ENCODE measurements around the gene KHDRBS1.

KHDRBS1 gene

DNA sequence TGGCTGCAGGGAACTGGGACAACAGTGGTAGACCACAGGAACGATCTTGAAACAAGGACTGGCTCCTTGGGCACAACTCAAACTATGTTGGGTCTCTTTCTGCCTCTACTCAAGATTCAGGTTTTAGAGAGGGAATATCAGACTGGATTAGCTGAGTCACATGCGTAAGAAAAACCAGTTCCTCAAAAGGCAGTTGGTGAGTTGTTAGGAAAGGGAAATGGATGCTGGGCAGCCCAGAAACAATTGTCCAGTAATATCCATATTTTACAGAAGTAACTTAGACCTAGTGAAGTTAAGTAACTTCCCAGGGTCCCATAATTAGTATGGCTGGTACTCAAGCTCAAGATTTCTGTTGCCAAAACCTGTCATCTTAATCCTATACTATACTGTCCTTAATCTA lies 32.1 kb downstream of the KHDRBS1 start:
- no peaks in the 10 kb centered on the region for H3K27me3 ChIP-seq (ENCODE audit: insufficient read depth, low read depth)
- H2AFZ ChIP-seq (ENCODE audit: low read depth), result no peak overlapping the region
- H3K36me3 ChIP-seq (ENCODE audit: insufficient read depth), result 0 out of 2 replicates have a peak, but pooled peaks cover 12% of the 10 kb centered on the region
- no peaks in the 10 kb centered on the region; the same call in 1 of the 2 replicates for H4K20me1 ChIP-seq (ENCODE audit: insufficient read depth)
- TF ChIP-seq, protein P1, sequence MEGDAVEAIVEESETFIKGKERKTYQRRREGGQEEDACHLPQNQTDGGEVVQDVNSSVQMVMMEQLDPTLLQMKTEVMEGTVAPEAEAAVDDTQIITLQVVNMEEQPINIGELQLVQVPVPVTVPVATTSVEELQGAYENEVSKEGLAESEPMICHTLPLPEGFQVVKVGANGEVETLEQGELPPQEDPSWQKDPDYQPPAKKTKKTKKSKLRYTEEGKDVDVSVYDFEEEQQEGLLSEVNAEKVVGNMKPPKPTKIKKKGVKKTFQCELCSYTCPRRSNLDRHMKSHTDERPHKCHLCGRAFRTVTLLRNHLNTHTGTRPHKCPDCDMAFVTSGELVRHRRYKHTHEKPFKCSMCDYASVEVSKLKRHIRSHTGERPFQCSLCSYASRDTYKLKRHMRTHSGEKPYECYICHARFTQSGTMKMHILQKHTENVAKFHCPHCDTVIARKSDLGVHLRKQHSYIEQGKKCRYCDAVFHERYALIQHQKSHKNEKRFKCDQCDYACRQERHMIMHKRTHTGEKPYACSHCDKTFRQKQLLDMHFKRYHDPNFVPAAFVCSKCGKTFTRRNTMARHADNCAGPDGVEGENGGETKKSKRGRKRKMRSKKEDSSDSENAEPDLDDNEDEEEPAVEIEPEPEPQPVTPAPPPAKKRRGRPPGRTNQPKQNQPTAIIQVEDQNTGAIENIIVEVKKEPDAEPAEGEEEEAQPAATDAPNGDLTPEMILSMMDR (conservative IDR thresholded peaks at IDR 0.05; ENCODE audit: low read depth, low read length), result no peak
- no peak overlapping the region for H3K9ac ChIP-seq
- no peak overlapping the region for H3K4me3 ChIP-seq (IDR thresholded peaks at IDR 0.05; ENCODE audit: insufficient read depth, low read depth, low read length)
- H3K4me2 ChIP-seq, result no peak overlapping the region
- no peak overlapping the region for H3K27ac ChIP-seq
- H3K4me1 ChIP-seq (ENCODE audit: low read depth, poor library complexity, severe bottlenecking), result no peaks in the 10 kb centered on the region
- H3K79me2 ChIP-seq (ENCODE audit: insufficient read depth, low read depth), result no peaks in the 10 kb centered on the region

- no peak overlapping the region for H3K4me3 ChIP-seq (IDR thresholded peaks at IDR 0.05; ENCODE audit: insufficient read depth, low read depth, low read length)
- H3K36me3 ChIP-seq (ENCODE audit: insufficient read depth), result 0 out of 2 replicates have a peak, but pooled peaks cover 9% of the 10 kb centered on the region
- no peak overlapping the region for H3K9ac ChIP-seq
Observed at GRCh38 chr1:32047701-32048100, 34.0 kb downstream of the KHDRBS1 start.

GRCh38 chr1:32048440-32048839 lies 34.8 kb downstream of the KHDRBS1 start:
- H2AFZ ChIP-seq (ENCODE audit: low read depth), result no peak overlapping the region
- H3K4me2 ChIP-seq, result no peak overlapping the region
- no peak overlapping the region for H3K27ac ChIP-seq
- no peaks in the 10 kb centered on the region for H3K4me1 ChIP-seq (ENCODE audit: low read depth, poor library complexity, severe bottlenecking)
- TF ChIP-seq, protein P1 (conservative IDR thresholded peaks at IDR 0.05; ENCODE audit: low read depth, low read length), result no peak
- H3K36me3 ChIP-seq (ENCODE audit: insufficient read depth), result 0 out of 2 replicates have a peak, but pooled peaks cover 9% of the 10 kb centered on the region
- H3K27me3 ChIP-seq (ENCODE audit: insufficient read depth, low read depth), result no peaks in the 10 kb centered on the region
- H3K9ac ChIP-seq, result no peak overlapping the region
- H4K20me1 ChIP-seq (ENCODE audit: insufficient read depth), result no peaks in the 10 kb centered on the region
- no peak overlapping the region for H3K4me3 ChIP-seq (IDR thresholded peaks at IDR 0.05; ENCODE audit: insufficient read depth, low read depth, low read length)
- H3K79me2 ChIP-seq (ENCODE audit: insufficient read depth, low read depth), result no peaks in the 10 kb centered on the region

More at GRCh38 chr1:32047701-32048100, 34.0 kb downstream of the KHDRBS1 start:
- H2AFZ ChIP-seq (ENCODE audit: low read depth), result no peak overlapping the region
- H3K27ac ChIP-seq, result no peak overlapping the region
- H3K27me3 ChIP-seq (ENCODE audit: insufficient read depth, low read depth), result no peaks in the 10 kb centered on the region
- H4K20me1 ChIP-seq (ENCODE audit: insufficient read depth), result no peaks in the 10 kb centered on the region; the same call in 1 of the 2 replicates
- TF ChIP-seq, protein P1 (conservative IDR thresholded peaks at IDR 0.05; ENCODE audit: low read depth, low read length), result no peak
- no peaks in the 10 kb centered on the region for H3K4me1 ChIP-seq (ENCODE audit: low read depth, poor library complexity, severe bottlenecking)
- no peak overlapping the region for H3K4me2 ChIP-seq
- H3K79me2 ChIP-seq (ENCODE audit: insufficient read depth, low read depth), result no peaks in the 10 kb centered on the region

DNA sequence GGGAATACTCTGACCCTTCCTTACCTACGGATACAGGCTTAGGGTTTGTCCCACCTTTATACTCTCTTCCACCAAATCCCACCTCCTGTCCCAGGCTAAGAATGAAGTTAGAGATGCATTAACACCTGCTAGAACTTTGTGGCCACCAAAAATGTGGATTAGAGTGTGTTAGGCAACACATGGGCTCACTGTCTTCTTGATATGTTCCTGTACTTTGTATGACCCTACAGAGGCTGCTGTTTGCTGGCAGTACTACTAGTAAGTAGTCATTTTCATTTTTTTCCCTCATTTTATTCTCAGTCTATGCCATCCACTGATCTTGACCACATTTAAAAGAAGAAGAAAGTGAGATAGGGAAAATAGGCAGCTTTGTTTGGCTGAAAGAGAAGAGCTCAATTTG lies 38.0 kb downstream of the KHDRBS1 start:
- Histone ChIP-seq H3K27ac (no peak overlapping the region), H4K20me1 (ENCODE audit: insufficient read depth) (no peaks in the 10 kb centered on the region), H3K27me3 (ENCODE audit: insufficient read depth, low read depth) (no peaks in the 10 kb centered on the region), H3K9ac (no peak overlapping the region), H2AFZ (ENCODE audit: low read depth) (no peak overlapping the region), H3K4me3 (IDR thresholded peaks at IDR 0.05; ENCODE audit: insufficient read depth, low read depth, low read length) (no peak overlapping the region), H3K79me2 (ENCODE audit: insufficient read depth, low read depth) (no peaks in the 10 kb centered on the region), H3K4me1 (ENCODE audit: low read depth, poor library complexity, severe bottlenecking) (peaks cover 5% of the 10 kb centered on the region), H3K4me2 (no peak overlapping the region), H3K36me3 (ENCODE audit: insufficient read depth) (0 out of 2 replicates have a peak, but pooled peaks cover 9% of the 10 kb centered on the region)
- TF ChIP-seq, protein P1 (conservative IDR thresholded peaks at IDR 0.05; ENCODE audit: low read depth, low read length), result no peak
